HepG2 (cell line): Measurements from ENCODE around the gene SMNDC1. TPM values are rescaled to one million over a fixed set of nuclear protein-coding genes. Genes with fewer than 3 reads are reported as not detected.

Source experiments
- ATAC-seq: fragments of 200-7000 bp; cut with Tn5 transposase; 3 replicates; pipeline ENCODE4 v1.9.1; 2020; ENCODE audit warnings: mild to moderate bottlenecking, moderate library complexity
- BruUV-seq: library from RNA; stranded (reverse); fragments of 400-500 nt; replicated peaks from 2 replicates; lab custom pipeline; 2021; lab: Mats Ljungman, UMichigan
- CTCF ChIA-PET: fragments of 300-600 bp; formaldehyde crosslinking; extraction: SDS; loops from one replicate; lab custom pipeline; 2021; ENCODE audit warnings: low total read pairs, inconsistent platforms, low intra/inter-chr PET ratio; lab: Yijun Ruan, JAX
- POLR2A ChIA-PET: fragments of 350-600 bp; sonication (Branson Sonifier 250); formaldehyde crosslinking; loops from one replicate; lab custom pipeline; 2020; ENCODE audit warnings: antibody characterized with exemption, inconsistent platforms; lab: Yijun Ruan, JAX
- DNase-seq: peaks from one replicate; pipeline ENCODE4 v3.0.0-alpha.2; 2015; ENCODE audit warnings: low spot score
- FAIRE-seq: peaks from 3 replicates; lab custom pipeline; 2011; peaks lifted over from hg19 to GRCh38; lab: Jason Lieb, UNC
- H2AFZ ChIP-seq: one replicate; pipeline ENCODE4 v1.6.1; 2011; ENCODE audit warnings: low read length, inconsistent platforms
- H3K27ac ChIP-seq: fragments of 300-600 bp; 3 replicates; pipeline ENCODE4 v1.8.0; 2011; ENCODE audit warnings: mixed run types, mild to moderate bottlenecking, mixed read lengths, low read length, inconsistent platforms; ENCODE audit not compliant: insufficient read depth; ENCODE audit errors: extremely low read length
- H3K27me3 ChIP-seq, 2 experiments: fragments of 200-600 bp in 1 of 2; 2 replicates in 1 of 2; 3 replicates in 1 of 2; pipeline versions ENCODE4 v1.6.0 to v1.8.0; 2011; ENCODE audit warnings: low read length in 2 of 2, mild to moderate bottlenecking in 2 of 2, moderate library complexity in 2 of 2, inconsistent platforms in 1 of 2; ENCODE audit not compliant: insufficient read depth in 2 of 2, control insufficient read depth in 1 of 2
- H3K36me3 ChIP-seq, 2 experiments: fragments of 200-600 bp in 1 of 2; replicated peaks in 1 of 2; 2 replicates in 1 of 2; 3 replicates in 1 of 2; pipeline versions ENCODE4 v1.5.1 to v1.8.0; 2011; ENCODE audit warnings: low read length in 2 of 2, inconsistent platforms in 1 of 2; ENCODE audit not compliant: insufficient read depth in 2 of 2, control insufficient read depth in 1 of 2
- H3K4me1 ChIP-seq: 2 replicates; pipeline ENCODE4 v1.5.1; 2012; ENCODE audit warnings: low read length, inconsistent platforms; ENCODE audit not compliant: insufficient read depth
- H3K4me2 ChIP-seq: 2 replicates; pipeline ENCODE4 v1.6.0; 2011; ENCODE audit warnings: low read depth, low read length, inconsistent platforms
- H3K4me3 ChIP-seq, 3 experiments: fragments of 200-600 bp in 1 of 3; sonication (generic), shearing (Covaris generic) in 1 of 3; replicated peaks in 1 of 3; 2 replicates each; pipeline ENCODE4 v1.5.1; 2011 to 2016; ENCODE audit warnings: low read length in 3 of 3, inconsistent platforms in 2 of 3, low read depth in 2 of 3, mild to moderate bottlenecking in 2 of 3, control low read depth in 1 of 3, mixed read lengths in 1 of 3; ENCODE audit not compliant: insufficient read depth in 1 of 3
- H3K79me2 ChIP-seq: one replicate; pipeline ENCODE4 v1.6.1; 2011; ENCODE audit warnings: low read length, inconsistent platforms; ENCODE audit not compliant: insufficient read depth
- H3K9ac ChIP-seq: 2 replicates; pipeline ENCODE4 v1.6.0; 2011; ENCODE audit warnings: mild to moderate bottlenecking, low read depth, low read length, inconsistent platforms; ENCODE audit not compliant: insufficient read depth
- H3K9me3 ChIP-seq: 2 replicates; pipeline ENCODE4 v1.5.1; 2012; ENCODE audit warnings: mild to moderate bottlenecking, low read length
- H4K20me1 ChIP-seq: 2 replicates; pipeline ENCODE4 v1.6.0; 2011; ENCODE audit warnings: inconsistent platforms, mild to moderate bottlenecking, low read length, moderate library complexity; ENCODE audit not compliant: insufficient read depth
- CBX5 ChIP-seq: sonication (generic); formaldehyde crosslinking; IDR thresholded peaks from 2 replicates; pipeline ENCODE4 v1.4.0; 2020; ENCODE audit warnings: missing genetic modification reagents, borderline replicate concordance
- CREB1 ChIP-seq, 2 experiments: fragments of 450-650 bp in 1 of 2; IDR thresholded peaks; 2 replicates each; pipeline ENCODE4 v1.6.1; 2016 to 2017; ENCODE audit warnings: control low read depth in 1 of 2, mild to moderate bottlenecking in 1 of 2, missing compliant biosample characterization in 1 of 2, missing genetic modification characterization in 1 of 2
- GABPB1 ChIP-seq: IDR thresholded peaks from 2 replicates; pipeline ENCODE4 v1.6.1; 2016; ENCODE audit warnings: mild to moderate bottlenecking, missing genetic modification reagents, moderate library complexity, missing compliant biosample characterization
- HCFC1 ChIP-seq: fragments of 150-350 bp; IDR thresholded peaks from 2 replicates; pipeline ENCODE4 v1.6.1; 2014; ENCODE audit warnings: low read depth, low read length
- NCOA1 ChIP-seq: sonication (generic); formaldehyde crosslinking; IDR thresholded peaks from 2 replicates; pipeline ENCODE4 v1.9.0; 2021; ENCODE audit warnings: missing genetic modification reagents
- PAX8 ChIP-seq: sonication (generic); formaldehyde crosslinking; IDR thresholded peaks from 2 replicates; pipeline ENCODE4 v1.8.0; 2022; ENCODE audit warnings: mild to moderate bottlenecking, missing genetic modification reagents, borderline replicate concordance
- RFX3 ChIP-seq: IDR thresholded peaks from 2 replicates; pipeline ENCODE4 v1.6.1; 2016; ENCODE audit warnings: missing biosample characterization, missing genetic modification reagents
- RXRB ChIP-seq: IDR thresholded peaks from 2 replicates; pipeline ENCODE4 v1.6.1; 2016; ENCODE audit warnings: borderline replicate concordance, missing genetic modification reagents, missing compliant biosample characterization
- SALL1 ChIP-seq: sonication (generic); formaldehyde crosslinking; IDR thresholded peaks from 2 replicates; pipeline ENCODE4 v1.8.0; 2022; ENCODE audit warnings: mild to moderate bottlenecking, missing genetic modification reagents
- SRSF4 ChIP-seq: fragments of 200-400 bp; formaldehyde crosslinking; IDR thresholded peaks from one replicate; pipeline ENCODE4 v1.6.1; 2018; ENCODE audit warnings: mild to moderate bottlenecking, low read depth, low read length, moderate library complexity; ENCODE audit not compliant: poor library complexity, severe bottlenecking
- ZBTB7A ChIP-seq: sonication (generic); formaldehyde crosslinking; IDR thresholded peaks from 2 replicates; pipeline ENCODE4 v1.8.0; 2022; ENCODE audit warnings: mild to moderate bottlenecking, missing genetic modification reagents
- ZNF12 ChIP-seq: sonication (generic); formaldehyde crosslinking; IDR thresholded peaks from 2 replicates; pipeline ENCODE4 v1.5.0; 2020; ENCODE audit warnings: missing genetic modification reagents
- ZNF225 ChIP-seq: sonication (generic); formaldehyde crosslinking; IDR thresholded peaks from 2 replicates; pipeline ENCODE4 v1.4.0; 2020; ENCODE audit warnings: mild to moderate bottlenecking, missing genetic modification reagents
- ZNF256 ChIP-seq: sonication (generic); formaldehyde crosslinking; conservative IDR thresholded peaks from 2 replicates; pipeline ENCODE4 v1.4.0; 2020; ENCODE audit warnings: missing genetic modification reagents
- ZNF430 ChIP-seq: sonication (generic); formaldehyde crosslinking; IDR thresholded peaks from 2 replicates; pipeline ENCODE4 v1.9.0; 2021; ENCODE audit warnings: mild to moderate bottlenecking, missing genetic modification reagents
- ZNF468 ChIP-seq: sonication (generic); formaldehyde crosslinking; IDR thresholded peaks from 2 replicates; pipeline ENCODE4 v1.8.0; 2022; ENCODE audit warnings: mild to moderate bottlenecking, moderate library complexity, missing genetic modification reagents
- ZNF510 ChIP-seq: sonication (generic); formaldehyde crosslinking; IDR thresholded peaks from 2 replicates; pipeline ENCODE4 v1.4.0; 2020; ENCODE audit warnings: low read depth, mild to moderate bottlenecking, missing genetic modification reagents
- ZNF549 ChIP-seq: sonication (generic); formaldehyde crosslinking; IDR thresholded peaks from 2 replicates; pipeline ENCODE4 v1.5.0; 2020; ENCODE audit warnings: missing genetic modification reagents
- ZNF567 ChIP-seq: sonication (generic); formaldehyde crosslinking; IDR thresholded peaks from 2 replicates; pipeline ENCODE4 v1.8.1; 2023; ENCODE audit warnings: mild to moderate bottlenecking, missing genetic modification reagents, borderline replicate concordance
- ZNF660 ChIP-seq: sonication (generic); formaldehyde crosslinking; IDR thresholded peaks from 2 replicates; pipeline ENCODE4 v1.5.1; 2020; ENCODE audit warnings: mild to moderate bottlenecking, low read depth, missing genetic modification reagents, borderline replicate concordance
- ZNF720 ChIP-seq: sonication (generic); formaldehyde crosslinking; IDR thresholded peaks from 2 replicates; pipeline ENCODE4 v1.4.0; 2020; ENCODE audit warnings: missing genetic modification reagents
- ZNF761 ChIP-seq: sonication (generic); formaldehyde crosslinking; conservative IDR thresholded peaks from 2 replicates; pipeline ENCODE4 v1.4.0; 2020; ENCODE audit warnings: mild to moderate bottlenecking, missing genetic modification reagents
- WGBS: methylation state at CpG from one replicate; pipeline ENCODE4 v1.1.6; 2017; ENCODE audit warnings: low lambda C conversion rate; 5-methylcytosine and 5-hydroxymethylcytosine counted together
- in situ Hi-C: cut with HindIII; loops from 2 replicates; pipeline ENCODE4 v1.10.0; 2017; ENCODE audit warnings: low pct_unique_long_range_greater_than_20kb; ENCODE audit not compliant: extremely low pct_ligation_motif_present
- intact Hi-C: fragments of 100-400 bp; cut with micrococcal nuclease; formaldehyde crosslinking; loops from one replicate; pipeline ENCODE4 v1.10.0; 2022; ENCODE audit not compliant: unreplicated experiment
- polyA plus RNA-seq, 8 experiments: library from polyadenylated mRNA; depleted of rRNA in 3 of 8; stranded (reverse) in 7 of 8; unstranded in 1 of 8; fragments of >200 nt; fragmentation: Illumina TruSeq in 4 of 8; extraction: Trizol in 4 of 8; gene quantifications; 2 replicates each; pipeline versions ENCODE4 v1.2.1 to v1.2.3, GENCODE V29; 2011 to 2016; ENCODE audit warnings: low read depth in 4 of 8, missing spikeins in 1 of 8, mixed read lengths in 1 of 8; ENCODE audit not compliant: insufficient read depth in 1 of 8
- total RNA-seq, 5 experiments: library from RNA; depleted of rRNA; stranded (reverse); fragments of >200 nt; fragmentation: Illumina TruSeq; extraction: Trizol; gene quantifications; 2 replicates each; pipeline ENCODE4 v1.2.3, GENCODE V29; 2016; ENCODE audit warnings: low read depth in 1 of 5

The SMNDC1 gene
- total and polyA plus RNA-seq, 2 of the 13 experiments (the other 11 are each of a cell fraction or from before 2014, with no cell fraction given), result 7.8 to 8.9 TPM

DNA sequence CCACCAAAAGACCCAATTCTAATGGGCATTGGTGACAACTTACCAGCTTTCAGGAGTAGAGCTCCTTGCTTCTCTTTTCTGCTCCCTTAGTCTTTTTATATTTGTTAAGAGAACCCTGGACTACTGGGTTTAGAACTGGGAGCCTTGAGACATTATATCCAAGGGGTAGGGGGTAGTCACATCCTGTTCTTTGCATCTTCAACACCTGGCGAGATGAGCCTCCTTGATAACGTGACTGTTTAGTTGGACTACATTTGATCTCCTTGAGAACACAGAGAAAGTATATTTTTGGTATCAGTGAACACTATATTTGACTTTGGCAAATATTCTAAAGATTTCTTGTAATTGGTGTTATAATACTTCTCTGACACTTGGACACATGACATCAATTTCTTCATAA, 9.0 kb upstream of the SMNDC1 start:
- H3K36me3 ChIP-seq, result no peaks in the 10 kb centered on the region
- H3K4me2 ChIP-seq, result no peak overlapping the region
- WGBS, result 2% methylated on average over 2 of the region's 2 CpGs
- in situ Hi-C loops (loop anchor here (5.0 kb wide), 1 partner anchor 219 kb away; no protein-coding TSS in a partner anchor), intact Hi-C loops (no loop called here)
- ATAC-seq, result no peak
- no peak for DNase-seq
- no peak overlapping the region for H2AFZ ChIP-seq
- BruUV-seq, result no TSS peak
- H3K9me3 ChIP-seq, result no peaks in the 10 kb centered on the region
- no peaks in the 10 kb centered on the region for H3K4me1 ChIP-seq
- ChIA-PET CTCF (no interaction called here), POLR2A (interaction anchor here (0.6 kb wide), 1 partner anchor 9 kb away, joined by 3 read pairs; the partner anchor contains the start of gene SMNDC1)
- H3K9ac ChIP-seq, result no peak overlapping the region
- H3K27ac ChIP-seq, result no peak overlapping the region
- no peak for TF ChIP-seq ZBTB7A (CRISPR knock-in tag)
- TF ChIP-seq CBX5 (CRISPR knock-in tag), result no peak
- TF ChIP-seq SRSF4, result no peak
- no peak for TF ChIP-seq ZNF510 (CRISPR knock-in tag)
- no peak for TF ChIP-seq ZNF225 (CRISPR knock-in tag)
- no peak for TF ChIP-seq ZNF430 (CRISPR knock-in tag)
- TF ChIP-seq RXRB, result no peak
- H3K4me3 ChIP-seq, result no peak overlapping the region
- no peaks in the 10 kb centered on the region for H3K79me2 ChIP-seq
- no peaks in the 10 kb centered on the region for H4K20me1 ChIP-seq
- no peak for FAIRE-seq
- H3K27me3 ChIP-seq, result peaks cover 0 to 3% of the 10 kb centered on the region in 2 experiments; a peak in 1 of 5 replicates

GRCh38 chr10:110312206-110312605, 7.5 kb upstream of the SMNDC1 start:
- H3K4me3 ChIP-seq, result no peak overlapping the region
- no peaks in the 10 kb centered on the region for H3K79me2 ChIP-seq
- DNase-seq (no peak), FAIRE-seq (no peak), ATAC-seq (no peak)
- H3K9me3 ChIP-seq, result no peaks in the 10 kb centered on the region
- peaks cover 0 to 3% of the 10 kb centered on the region in 2 experiments; a peak in 1 of 5 replicates for H3K27me3 ChIP-seq
- in situ Hi-C loops (loop anchor here (5.0 kb wide), 1 partner anchor 220 kb away; no protein-coding TSS in a partner anchor), intact Hi-C loops (no loop called here)
- H3K36me3 ChIP-seq, result no peaks in the 10 kb centered on the region
- no peaks in the 10 kb centered on the region for H3K4me1 ChIP-seq
- no peak overlapping the region for H3K27ac ChIP-seq
- no peak overlapping the region for H2AFZ ChIP-seq
- no peak overlapping the region for H3K9ac ChIP-seq
- no peak overlapping the region for H3K4me2 ChIP-seq
- POLR2A ChIA-PET, result no interaction called here
- no TSS peak for BruUV-seq
- no peaks in the 10 kb centered on the region for H4K20me1 ChIP-seq
- CTCF ChIA-PET, result interaction anchor here (1.6 to 2.4 kb wide), 3 partner anchors 224 to 288 kb away, joined by 7 to 19 read pairs (median 16); no protein-coding TSS in a partner anchor
- 0% methylated on average over 2 of the region's 2 CpGs for WGBS
- TF ChIP-seq HCFC1, result no peak
- no peak for TF ChIP-seq ZNF549 (CRISPR knock-in tag)
- no peak for TF ChIP-seq ZNF12
- TF ChIP-seq ZNF660 (CRISPR knock-in tag), result no peak
- TF ChIP-seq ZNF567, result no peak
- no peak for TF ChIP-seq ZNF468
- no peak for TF ChIP-seq ZNF720
- TF ChIP-seq NCOA1 (CRISPR knock-in tag), result no peak
- TF ChIP-seq CREB1 (IDR thresholded peaks at IDR 0.05), result no peak
- TF ChIP-seq CREB1 (CRISPR knock-in tag; IDR thresholded peaks at IDR 0.05), result no peak
- TF ChIP-seq PAX8 (CRISPR knock-in tag), result no peak
- TF ChIP-seq GABPB1 (CRISPR knock-in tag), result no peak
- no peak for TF ChIP-seq ZNF761 (CRISPR knock-in tag)
- TF ChIP-seq SALL1 (CRISPR knock-in tag), result no peak
- no peak for TF ChIP-seq ZNF256 (CRISPR knock-in tag)
- TF ChIP-seq RFX3 (CRISPR knock-in tag), result no peak
